ACHN (cell line): Measurements from ENCODE around the gene GPR17.

Experiments used
- DNase-seq: peaks from one replicate; pipeline ENCODE4 v3.0.0-alpha.2; 2015
- in situ Hi-C: cut with HindIII; loops from 2 replicates; pipeline ENCODE4 v1.10.0; 2017; ENCODE audit warnings: low sequenced_read_pairs, low pct_ligation_motif_present, low pct_unique_long_range_greater_than_20kb

GPR17 gene

DNA sequence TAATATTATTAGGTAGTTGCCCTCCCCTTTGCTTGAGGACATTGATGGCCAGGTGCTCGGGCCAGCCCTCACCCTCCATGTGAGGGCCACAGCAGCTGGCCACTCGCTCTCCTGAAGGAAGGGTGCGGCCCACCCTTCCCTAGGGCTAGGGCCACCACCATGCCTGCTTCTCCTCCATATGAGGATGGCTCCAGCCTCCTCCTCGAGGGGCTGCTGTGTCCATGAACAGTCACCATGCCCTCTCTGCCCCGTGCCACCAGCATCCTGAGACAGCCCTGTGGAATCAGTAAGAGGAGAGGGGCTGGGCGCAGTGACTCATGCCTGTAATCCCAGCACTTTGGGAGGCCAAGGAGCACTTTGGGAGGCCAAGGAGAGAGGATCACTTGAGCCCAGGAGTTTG is 2.4 kb downstream of the GPR17 start:
- no peak for DNase-seq
- in situ Hi-C loops, result no loop called here

- in situ Hi-C loops, result no loop called here
- DNase-seq, result no peak
Observed at GRCh38 chr2:127649100-127649611, 3.2 kb downstream of the GPR17 start.

DNA sequence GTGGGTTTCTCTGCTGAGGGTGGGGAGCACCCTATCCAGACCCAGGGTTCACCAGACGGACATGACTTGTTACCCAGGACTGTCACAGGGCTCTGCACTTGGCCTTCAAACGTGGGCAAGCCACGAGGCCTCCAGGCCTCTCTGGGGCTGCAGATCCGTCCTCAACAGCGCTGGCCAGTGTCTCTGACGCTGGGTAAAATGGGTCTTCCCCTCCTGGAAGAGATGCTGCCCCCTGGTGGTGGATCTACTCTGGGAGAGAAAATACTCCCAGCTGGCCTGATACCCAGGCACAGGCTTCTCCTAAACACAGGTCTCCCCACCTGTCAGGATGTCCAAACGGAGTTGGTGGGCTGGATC is 3.7 kb downstream of the GPR17 start:
- peak; percentile 88 for DNase-seq
- in situ Hi-C loops, result no loop called here

DNA sequence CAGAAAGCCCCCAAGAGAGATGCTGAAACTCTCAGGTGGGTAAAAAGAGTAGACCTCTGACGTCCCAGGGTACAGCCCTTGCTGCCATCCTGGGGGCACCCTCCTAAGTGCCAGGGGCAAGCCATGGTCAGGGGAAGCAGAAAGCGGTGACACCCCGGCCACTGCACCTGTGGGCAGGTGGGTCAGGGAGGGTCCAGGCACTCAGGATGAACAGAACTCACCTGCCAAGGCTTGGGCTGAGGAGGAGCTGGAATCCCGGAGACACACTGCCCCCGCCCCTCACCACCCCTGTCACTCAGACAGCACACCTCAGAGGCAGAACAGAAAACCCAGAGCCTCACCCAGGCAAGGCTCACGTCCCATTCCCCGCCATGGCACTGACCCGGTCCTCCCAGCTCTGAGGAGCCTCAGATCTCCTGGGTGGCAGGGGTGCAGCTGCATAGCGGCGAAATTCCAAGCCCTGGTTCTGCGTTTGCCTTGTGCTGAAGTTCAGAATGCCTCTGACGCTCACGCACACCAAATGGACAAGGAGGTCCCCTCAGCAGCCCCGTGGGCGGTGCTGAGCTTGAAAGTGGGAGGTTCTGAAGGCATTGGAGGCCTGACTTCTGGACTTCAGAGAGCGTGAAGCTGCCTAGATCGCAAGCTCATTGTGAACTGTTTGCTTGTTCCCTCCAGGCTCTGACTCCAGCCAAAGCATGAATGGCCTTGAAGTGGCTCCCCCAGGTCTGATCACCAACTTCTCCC is 4.3 kb downstream of the GPR17 start:
- in situ Hi-C loops, result no loop called here

GRCh38 chr2:127650785-127651380 is 4.9 kb downstream of the GPR17 start:
- no peak for DNase-seq
- in situ Hi-C loops, result no loop called here

More for the DNA sequence above, 4.3 kb downstream of the GPR17 start:
- DNase-seq, result no peak

GRCh38 chr2:127651381-127651809 is 5.4 kb downstream of the GPR17 start:
- DNase-seq, result no peak
- in situ Hi-C loops, result no loop called here

GRCh38 chr2:127651971-127652550 is 6.1 kb downstream of the GPR17 start:
- in situ Hi-C loops, result no loop called here
- DNase-seq, result no peak

GRCh38 chr2:127652786-127653357 is 6.9 kb downstream of the GPR17 start:
- DNase-seq, result no peak
- in situ Hi-C loops, result no loop called here

DNA sequence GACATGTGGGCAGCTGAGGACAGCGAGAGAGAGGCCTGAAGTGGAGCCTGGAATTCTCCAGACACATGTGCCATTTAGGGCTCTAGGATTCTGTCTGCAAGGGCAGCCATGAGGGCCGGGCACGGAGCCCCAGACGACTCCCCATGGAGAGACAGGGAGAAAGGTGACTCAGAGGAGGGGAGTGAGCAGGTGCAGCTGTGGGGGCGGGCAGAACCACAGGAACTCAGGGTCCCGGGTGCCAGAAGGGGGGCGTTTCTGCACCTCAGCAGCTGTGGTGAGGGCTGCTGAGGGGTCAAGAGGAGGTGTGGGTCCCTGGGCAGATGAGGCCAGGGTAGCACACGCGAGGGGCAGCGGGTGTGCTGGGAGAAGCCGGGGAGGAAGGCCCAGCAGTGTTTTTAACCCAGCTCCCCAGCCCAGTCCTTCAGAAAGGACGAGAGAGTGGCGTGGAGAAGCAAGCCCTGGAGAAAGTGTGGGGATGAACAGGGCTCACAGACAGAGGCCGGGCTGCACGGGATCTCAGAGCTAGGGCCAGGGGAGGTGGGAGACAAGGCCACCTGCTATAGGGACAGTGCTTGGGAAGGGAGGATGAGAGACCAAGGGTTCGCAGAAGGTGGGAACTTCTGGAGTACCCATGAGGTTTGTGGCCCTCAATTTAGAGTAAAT is 7.6 kb downstream of the GPR17 start:
- in situ Hi-C loops, result no loop called here
- no peak for DNase-seq

DNA sequence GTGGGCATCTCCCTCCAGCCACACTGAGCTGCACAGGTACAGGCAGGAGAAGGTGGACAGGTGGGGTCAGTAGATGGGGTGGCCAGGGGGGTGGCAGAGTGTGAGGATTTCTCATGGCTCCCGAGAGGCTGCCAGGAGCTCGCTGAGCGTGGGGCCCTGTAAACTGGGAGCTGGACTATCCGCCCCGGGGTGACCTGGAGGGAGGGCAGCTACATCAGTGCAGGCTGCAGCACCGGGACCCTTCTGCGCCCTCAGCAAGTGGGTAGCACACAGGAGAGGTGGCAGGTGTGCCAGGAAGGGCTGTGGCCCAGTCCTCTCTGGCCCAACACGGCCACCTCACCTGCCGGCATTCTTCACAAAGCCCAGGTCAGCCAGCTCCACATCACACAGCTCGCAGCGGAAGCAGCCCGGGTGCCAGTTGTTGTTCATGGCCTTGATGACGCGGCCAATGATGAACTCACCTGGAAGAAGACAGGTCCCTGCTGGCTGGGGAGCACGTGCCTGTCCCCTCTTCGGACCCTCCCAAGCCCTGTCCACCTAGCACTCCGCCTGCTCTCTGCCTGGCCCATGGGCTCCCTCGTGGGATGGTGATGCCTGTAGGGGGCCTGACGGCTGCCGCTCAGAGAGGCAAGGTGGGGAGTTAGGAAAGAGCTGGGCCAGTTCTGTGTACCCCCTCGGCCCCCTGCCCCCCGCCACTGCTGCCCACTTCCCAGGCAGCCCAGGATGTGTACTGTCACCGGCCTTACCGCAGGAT is 8.3 kb downstream of the GPR17 start:
- DNase-seq, result no peak
- in situ Hi-C loops, result no loop called here

DNA sequence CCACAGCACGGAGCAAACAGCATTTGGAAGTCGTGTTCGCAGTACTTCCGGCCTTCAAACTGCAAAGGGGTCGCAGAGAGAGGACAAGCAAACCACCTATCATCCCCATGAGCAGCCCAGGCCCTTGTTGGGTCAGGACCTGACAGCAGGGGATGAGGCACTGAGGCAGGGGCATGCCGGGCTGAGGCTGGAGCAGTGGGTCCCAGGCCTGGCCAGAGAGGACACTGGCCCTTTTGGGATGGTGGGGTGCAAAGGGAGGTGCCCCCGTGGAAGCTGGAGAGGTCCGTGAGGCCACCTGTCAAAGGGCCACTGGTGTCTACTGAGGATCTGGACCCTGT is 8.9 kb downstream of the GPR17 start:
- DNase-seq, result no peak
- in situ Hi-C loops, result no loop called here

DNA sequence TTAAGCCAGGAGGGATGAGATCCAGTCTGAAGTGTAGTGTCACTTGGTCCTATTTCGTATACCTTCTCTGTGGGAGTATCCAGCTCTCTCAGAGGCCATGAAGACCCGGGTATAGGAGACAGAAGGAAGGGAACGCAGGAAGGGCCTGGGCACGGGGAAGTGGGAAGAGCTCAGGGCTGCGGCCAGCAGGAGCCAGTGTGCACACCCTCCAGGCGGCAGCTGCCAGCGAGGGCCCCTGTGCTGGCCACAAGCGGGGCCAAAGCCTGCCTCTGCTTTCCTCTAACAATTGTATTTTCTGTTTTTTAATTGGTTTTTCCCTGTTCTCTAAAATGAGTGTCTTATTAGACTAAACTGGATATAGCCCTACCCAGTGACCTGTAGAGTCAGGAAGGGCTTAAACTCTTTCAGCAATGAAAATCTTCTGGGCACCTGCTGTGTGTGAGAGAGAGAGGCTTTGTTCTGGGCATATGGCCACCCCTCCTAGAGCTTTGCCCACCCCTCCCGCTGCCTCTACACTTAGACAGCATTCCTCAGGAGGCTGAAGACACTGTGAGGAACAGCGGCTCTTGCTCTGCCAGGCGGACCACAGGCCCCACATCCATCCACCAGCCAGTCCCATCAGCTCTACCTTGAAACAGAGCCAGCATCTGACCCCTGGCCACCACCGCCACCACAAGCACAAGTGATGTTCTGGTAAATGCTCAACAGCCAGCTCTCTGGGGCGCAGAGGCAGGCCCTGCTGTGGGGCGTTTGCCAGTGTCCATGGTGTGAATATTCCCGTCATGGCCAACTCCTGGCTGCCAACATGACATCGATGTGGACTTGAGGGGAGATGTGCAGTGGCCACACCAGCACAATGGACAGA is 9.5 kb downstream of the GPR17 start:
- in situ Hi-C loops, result no loop called here
- no peak for DNase-seq

- in situ Hi-C loops, result no loop called here
- no peak for DNase-seq
Observed at GRCh38 chr2:127656569-127657231, 10.7 kb downstream of the GPR17 start.

DNA sequence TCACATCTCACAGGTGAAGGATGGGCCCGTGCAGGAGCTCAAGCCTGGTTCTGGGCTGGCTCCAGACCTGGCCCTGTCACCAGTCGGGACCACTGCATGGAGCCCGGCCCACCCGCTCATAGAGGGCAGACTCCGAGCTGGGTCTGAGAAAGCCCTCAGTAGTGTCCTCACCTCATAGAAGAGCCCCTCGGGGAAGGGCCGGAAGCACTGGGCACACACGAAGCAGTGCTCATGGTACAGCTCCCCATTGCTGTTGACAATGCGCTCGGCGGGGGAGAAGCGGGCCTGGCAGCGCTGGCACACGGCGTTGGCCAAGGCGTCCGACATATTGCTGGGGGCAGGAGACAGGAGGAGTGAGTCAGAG is 11.3 kb downstream of the GPR17 start:
- no peak for DNase-seq
- in situ Hi-C loops, result no loop called here

GRCh38 chr2:127658146-127658545 is 12.2 kb downstream of the GPR17 start:
- in situ Hi-C loops, result no loop called here
- DNase-seq, result no peak

GRCh38 chr2:127658641-127659407 is 12.9 kb downstream of the GPR17 start:
- DNase-seq, result no peak
- in situ Hi-C loops, result no loop called here
